Epithelial cell of proximal tubule (primary cell): ENCODE results near the gene KCNMA1. TPM values are rescaled to one million over a fixed set of nuclear protein-coding genes. Genes with fewer than 3 reads are reported as not detected.

Source experiments
- DNase-seq: peaks from one replicate; pipeline ENCODE4 v3.0.0-alpha.2; 2011; ENCODE audit warnings: low read depth
- H3K4me3 ChIP-seq: 2 replicates; pipeline ENCODE4 v1.5.1; 2011; ENCODE audit warnings: low read depth, mild to moderate bottlenecking, low read length
- total RNA-seq: library from RNA; depleted of rRNA; stranded (reverse); fragments of >200 nt; gene quantifications from 2 replicates; pipeline ENCODE4 v1.2.3, GENCODE V29; 2015
- TF ChIP-seq, protein P1 (sequence below): conservative IDR thresholded peaks from 2 replicates; pipeline ENCODE4 v1.5.1; 2012; ENCODE audit warnings: low read depth, mild to moderate bottlenecking, low read length

Gene KCNMA1
- total RNA-seq, 1 donor from 2014 or later: 12.5 TPM

DNA sequence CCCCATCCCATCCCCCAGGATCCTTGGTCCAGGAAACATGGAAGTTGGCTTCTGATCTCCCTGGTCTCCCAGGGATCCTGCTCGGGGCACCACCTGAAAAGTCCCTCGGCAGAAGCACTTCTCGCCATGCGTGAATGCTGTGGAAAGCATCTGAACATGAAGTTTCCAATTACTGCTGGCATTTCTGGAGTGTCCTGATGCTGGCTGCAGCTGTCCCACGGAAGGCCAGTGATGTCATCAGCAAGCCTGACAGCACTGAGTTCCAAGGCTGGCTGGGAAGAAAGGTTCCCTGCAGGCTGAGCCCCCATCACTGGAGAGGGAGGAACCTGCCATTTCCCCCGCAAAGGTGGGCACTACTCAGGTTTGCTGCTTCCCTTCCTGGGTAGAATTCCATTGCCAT is 71.4 kb downstream of the KCNMA1 start:
- no peak overlapping the region for H3K4me3 ChIP-seq
- DNase-seq: no peak
- TF ChIP-seq, protein P1, sequence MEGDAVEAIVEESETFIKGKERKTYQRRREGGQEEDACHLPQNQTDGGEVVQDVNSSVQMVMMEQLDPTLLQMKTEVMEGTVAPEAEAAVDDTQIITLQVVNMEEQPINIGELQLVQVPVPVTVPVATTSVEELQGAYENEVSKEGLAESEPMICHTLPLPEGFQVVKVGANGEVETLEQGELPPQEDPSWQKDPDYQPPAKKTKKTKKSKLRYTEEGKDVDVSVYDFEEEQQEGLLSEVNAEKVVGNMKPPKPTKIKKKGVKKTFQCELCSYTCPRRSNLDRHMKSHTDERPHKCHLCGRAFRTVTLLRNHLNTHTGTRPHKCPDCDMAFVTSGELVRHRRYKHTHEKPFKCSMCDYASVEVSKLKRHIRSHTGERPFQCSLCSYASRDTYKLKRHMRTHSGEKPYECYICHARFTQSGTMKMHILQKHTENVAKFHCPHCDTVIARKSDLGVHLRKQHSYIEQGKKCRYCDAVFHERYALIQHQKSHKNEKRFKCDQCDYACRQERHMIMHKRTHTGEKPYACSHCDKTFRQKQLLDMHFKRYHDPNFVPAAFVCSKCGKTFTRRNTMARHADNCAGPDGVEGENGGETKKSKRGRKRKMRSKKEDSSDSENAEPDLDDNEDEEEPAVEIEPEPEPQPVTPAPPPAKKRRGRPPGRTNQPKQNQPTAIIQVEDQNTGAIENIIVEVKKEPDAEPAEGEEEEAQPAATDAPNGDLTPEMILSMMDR: no peak

DNA sequence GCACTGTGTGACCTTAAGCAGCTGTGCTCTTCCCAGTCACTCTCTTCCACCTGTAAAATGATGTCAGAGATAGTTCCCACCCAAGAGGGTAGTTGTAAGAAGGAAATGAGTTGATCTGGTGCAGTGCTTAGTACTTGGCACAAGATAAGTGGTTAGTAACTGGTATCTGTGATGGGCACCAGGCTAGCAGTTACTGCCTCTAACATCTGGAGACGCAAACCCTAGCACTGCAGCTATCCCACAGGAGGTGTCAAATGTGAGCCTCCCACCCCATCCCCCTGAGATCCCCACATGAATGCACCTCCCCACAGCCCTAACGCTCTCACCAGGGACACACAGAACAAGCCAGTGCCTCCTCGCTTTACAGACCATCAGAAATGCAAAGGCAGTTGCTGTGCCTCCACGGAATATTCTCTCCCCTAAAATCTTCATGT is 72.0 kb downstream of the KCNMA1 start:
- no peak for DNase-seq
- H3K4me3 ChIP-seq: no peak overlapping the region
- TF ChIP-seq, protein P1: no peak

DNA sequence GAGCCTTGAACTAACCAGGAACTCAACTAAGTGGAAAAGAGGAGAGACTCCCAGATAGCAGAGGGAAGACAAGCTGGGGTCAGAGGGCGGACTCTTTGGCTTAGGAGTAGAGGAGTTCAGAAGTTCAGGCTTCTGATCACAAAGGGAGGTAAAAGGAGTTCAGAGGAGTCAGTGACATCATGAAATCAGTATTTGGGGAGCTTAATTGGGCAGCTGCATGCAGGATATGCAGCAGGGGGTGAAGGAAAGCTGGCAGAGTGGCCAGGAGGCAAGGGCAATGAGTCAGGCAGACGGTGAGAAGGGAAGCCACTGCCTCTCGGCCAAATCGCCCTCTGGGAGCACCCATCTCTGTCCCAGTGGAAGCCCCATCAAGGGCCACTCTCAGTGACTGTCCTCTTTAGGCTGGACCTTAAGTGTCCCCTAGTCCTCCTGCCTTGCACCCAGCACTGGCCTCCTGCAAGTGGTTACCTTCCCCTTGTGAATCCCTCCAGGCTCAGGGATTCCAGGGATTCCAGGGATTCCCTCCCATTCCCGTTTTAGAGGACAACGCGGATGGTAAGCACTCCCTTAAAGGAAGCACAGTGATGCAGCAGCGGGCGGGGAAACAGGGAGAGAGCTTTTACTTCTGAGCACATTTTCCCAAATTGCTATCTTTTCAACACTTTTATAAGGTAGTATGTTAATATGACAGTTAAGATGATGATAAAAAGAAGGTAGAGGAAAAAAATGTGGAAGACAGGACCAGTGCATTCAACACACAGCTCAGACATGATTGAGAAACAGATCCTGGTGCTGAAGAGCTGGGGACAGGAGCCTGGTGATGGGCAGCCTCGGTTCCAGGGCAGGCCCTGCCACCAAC is 72.6 kb downstream of the KCNMA1 start:
- no peak overlapping the region for H3K4me3 ChIP-seq
- TF ChIP-seq, protein P1: no peak
- no peak for DNase-seq

DNA sequence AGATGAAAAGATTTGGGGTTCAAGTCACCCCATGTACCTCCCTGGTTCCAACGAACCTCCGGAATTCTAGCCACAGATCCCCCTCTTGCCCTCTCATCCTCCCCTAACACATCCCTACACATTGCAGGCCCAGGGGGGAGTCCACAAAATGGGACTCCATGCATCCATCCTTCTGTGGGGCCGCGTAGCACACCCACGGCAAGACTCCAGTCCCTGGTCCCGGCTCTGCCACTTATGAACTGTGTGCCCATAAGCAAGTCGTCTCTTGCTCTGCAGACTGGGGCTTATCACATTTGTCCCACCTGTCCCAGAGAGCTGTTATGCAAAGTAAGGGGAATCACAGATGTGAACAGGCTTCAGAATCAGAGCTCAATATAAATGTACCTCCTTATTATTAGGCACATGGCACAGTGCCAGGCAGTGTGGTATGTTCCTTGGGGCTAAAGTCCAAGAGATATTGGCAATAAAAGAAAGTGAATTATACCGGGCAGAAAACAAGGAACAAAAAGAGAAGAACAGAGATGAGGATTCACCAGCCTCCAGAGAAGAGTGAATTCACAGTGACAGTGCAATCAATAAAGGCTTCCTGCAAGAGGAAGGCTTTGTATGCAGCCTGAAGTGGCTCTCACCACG is 73.9 kb downstream of the KCNMA1 start:
- TF ChIP-seq, protein P1: no peak
- DNase-seq: no peak
- no peak overlapping the region for H3K4me3 ChIP-seq

DNA sequence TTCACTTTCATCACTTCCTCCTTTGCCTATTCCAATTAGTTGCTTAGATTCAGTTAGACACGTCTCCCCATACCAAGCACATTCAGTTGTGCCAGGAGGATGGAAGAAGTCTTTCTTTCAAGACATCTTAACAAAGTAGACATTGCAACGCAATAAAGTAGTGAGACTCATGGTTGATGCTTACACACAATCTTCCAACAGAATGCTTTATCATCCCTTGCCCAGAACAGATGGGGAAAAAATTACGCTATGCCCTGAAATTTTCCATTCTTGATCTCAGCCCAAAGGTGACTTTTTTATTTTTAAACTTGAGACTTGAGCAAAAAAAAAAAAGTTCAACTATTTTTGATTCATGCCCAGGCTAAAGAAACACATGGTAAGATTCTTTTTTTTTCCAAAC is 74.9 kb downstream of the KCNMA1 start:
- H3K4me3 ChIP-seq: no peak overlapping the region
- DNase-seq: no peak
- TF ChIP-seq, protein P1: no peak

DNA sequence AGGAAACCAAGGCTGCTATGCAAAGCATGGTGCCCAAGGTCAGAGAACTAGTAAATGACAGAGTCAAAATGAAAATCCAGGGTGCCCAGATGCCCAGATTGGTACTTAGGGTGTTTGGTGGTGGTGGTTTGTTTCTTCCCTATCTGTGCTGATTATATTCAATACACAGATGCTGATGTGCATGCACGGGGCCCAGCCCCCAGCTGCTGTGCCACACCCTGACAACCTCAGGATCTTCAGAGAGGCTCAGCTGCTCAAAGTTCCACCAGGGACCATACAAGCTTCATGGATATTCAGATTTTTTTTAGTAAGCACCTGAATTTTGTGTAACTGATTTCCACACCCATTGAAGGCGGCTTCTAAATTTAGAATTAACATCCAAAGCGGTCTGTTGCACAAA is 75.6 kb downstream of the KCNMA1 start:
- DNase-seq: no peak
- H3K4me3 ChIP-seq: no peak overlapping the region
- TF ChIP-seq, protein P1: no peak

DNA sequence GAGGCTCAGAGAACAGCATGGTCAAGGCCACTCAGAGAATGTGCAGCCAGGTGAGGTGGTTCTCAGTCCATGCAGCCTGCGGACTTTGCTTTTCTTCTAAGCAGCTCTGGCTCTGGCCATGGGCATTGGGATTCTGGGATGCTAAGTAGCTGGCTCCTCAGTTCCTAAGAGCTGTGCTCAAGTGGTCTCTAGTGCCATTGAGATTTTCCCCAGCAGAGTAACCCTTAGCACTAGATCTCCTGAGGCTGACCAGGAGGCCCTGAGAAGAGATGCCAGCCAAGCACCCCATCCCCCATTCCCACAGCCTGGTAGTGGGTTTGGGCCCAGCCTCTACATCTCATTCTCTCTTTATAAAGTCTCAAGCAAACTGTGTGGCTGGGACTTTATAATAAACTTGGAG is 77.1 kb downstream of the KCNMA1 start:
- no peak for DNase-seq
- TF ChIP-seq, protein P1: no peak
- no peak overlapping the region for H3K4me3 ChIP-seq
